Esophagus squamous epithelium (tissue), 4 donors: ENCODE measurements around the gene PAFAH2.

ENCODE experiments used
- POLR2A ChIP-seq, 4 donors: fragments of 450-650 bp; IDR thresholded peaks; one replicate each; pipeline ENCODE4 v1.6.1; 2017; ENCODE audit warnings: antibody characterized with exemption in 4 of 4, mild to moderate bottlenecking in 4 of 4, moderate library complexity in 3 of 4
- TF ChIP-seq, protein P1 (sequence below), 6 experiments: fragments of 450-650 bp in 4 of 6; fragments of 200-600 bp in 2 of 6; sonication (generic) in 2 of 6; IDR thresholded peaks; one replicate each; pipeline ENCODE4 v1.5.1; 2016 to 2019; ENCODE audit warnings: antibody characterized with exemption in 6 of 6, mild to moderate bottlenecking in 4 of 6, moderate library complexity in 4 of 6

DNA sequence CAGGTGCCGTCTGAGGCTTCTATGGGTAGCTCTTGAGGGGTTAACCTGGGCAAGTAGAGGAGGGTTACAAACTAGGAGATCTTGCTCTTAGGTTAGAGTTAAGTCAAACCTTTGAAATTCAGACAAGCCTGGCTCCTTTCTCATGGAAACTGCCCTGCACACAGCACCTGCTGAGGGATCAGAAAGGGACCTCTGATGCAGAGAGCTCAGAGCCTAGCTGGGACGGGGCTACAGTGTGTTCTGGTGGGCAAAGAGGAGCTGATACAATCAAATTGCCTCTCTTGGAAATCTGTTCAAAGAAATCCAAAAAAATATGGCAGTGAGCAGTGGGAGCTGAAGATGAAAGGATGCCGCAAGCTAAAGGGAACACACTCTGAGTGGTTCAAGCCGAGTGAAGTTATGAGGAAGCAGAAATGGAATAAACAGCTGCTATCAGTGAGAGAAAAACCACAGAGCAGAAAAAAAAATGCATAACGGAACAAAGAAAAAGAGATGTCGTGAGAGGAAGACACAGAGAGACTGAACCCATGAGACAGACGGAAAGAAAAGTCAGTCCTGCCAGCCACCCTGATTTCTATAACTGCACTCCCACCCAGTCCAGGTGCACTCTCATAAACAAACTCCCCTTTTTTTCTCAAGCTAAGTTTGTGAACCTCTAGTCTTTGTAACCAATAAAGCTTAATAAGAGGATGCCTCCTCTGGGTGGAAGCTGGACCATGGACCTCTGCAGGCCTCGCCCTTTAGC is 26.6 kb downstream of the PAFAH2 start:
- TF ChIP-seq POLR2A (IDR thresholded peaks at IDR 0.05): no peak
- TF ChIP-seq, protein P1, sequence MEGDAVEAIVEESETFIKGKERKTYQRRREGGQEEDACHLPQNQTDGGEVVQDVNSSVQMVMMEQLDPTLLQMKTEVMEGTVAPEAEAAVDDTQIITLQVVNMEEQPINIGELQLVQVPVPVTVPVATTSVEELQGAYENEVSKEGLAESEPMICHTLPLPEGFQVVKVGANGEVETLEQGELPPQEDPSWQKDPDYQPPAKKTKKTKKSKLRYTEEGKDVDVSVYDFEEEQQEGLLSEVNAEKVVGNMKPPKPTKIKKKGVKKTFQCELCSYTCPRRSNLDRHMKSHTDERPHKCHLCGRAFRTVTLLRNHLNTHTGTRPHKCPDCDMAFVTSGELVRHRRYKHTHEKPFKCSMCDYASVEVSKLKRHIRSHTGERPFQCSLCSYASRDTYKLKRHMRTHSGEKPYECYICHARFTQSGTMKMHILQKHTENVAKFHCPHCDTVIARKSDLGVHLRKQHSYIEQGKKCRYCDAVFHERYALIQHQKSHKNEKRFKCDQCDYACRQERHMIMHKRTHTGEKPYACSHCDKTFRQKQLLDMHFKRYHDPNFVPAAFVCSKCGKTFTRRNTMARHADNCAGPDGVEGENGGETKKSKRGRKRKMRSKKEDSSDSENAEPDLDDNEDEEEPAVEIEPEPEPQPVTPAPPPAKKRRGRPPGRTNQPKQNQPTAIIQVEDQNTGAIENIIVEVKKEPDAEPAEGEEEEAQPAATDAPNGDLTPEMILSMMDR (IDR thresholded peaks at IDR 0.05): no peak
